ENCODE results near the gene LRMDA. TPM values are rescaled to one million over a fixed set of nuclear protein-coding genes. Genes with fewer than 3 reads are reported as not detected.

The LRMDA gene
- total and polyA plus RNA-seq, 2 donors (not counting 3 experiments of a cell fraction or from before 2014, with no cell fraction given): 9.7 to 18.0 TPM

DNA sequence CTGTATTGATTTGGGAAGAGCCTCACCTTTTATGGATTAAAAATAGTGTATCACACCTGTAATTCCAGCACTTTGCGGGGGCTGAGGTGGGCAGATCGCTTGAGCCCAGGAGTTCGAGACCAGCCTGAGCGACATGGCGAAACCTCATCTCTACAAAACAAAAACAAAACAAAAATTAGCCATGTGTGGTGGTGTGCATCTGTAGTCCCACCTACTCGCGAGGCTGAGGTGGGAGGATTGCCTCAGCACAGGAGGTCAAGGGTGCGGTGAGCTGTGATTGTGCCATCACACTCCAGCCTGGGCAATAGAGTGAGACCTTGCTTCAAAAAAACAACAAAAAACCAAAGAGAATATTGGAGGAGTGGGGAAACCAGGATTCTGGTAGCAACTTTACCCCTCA, 79.6 kb downstream of the LRMDA start:
- H3K9ac ChIP-seq (replicated peaks; ENCODE audit: extremely low read depth, insufficient read depth, low read length): no peak overlapping the region
- no peaks in the 10 kb centered on the region for H3K4me1 ChIP-seq (ENCODE audit: control insufficient read depth, extremely low read depth, insufficient read depth, low read length)
- no peak overlapping the region for H2AFZ ChIP-seq (ENCODE audit: low read depth, low read length)
- no peaks in the 10 kb centered on the region for H3K9me3 ChIP-seq (replicated peaks; ENCODE audit: control insufficient read depth, insufficient read depth, low read length)
- no peak overlapping the region for H3K4me2 ChIP-seq (ENCODE audit: insufficient read depth, low read length)
- ChIA-PET CTCF (no interaction called here), POLR2A (no interaction called here)
- no peak overlapping the region for H3K4me3 ChIP-seq (replicated peaks in 1 of 3; ENCODE audit: insufficient read depth in 1 of 3, low read depth in 1 of 3, low read length in 3 of 3)
- no peak overlapping the region for H3K27ac ChIP-seq (ENCODE audit: insufficient read depth, low read depth, low read length)
- dilution Hi-C loops (cut with MboI; ENCODE audit: extremely low pct_ligation_motif_present, low sequenced_read_pairs): no loop called here
- FAIRE-seq: no peak
- BruUV-seq (replicated peaks): no TSS peak
- peaks cover 0 to 2% of the 10 kb centered on the region in 2 experiments for H3K27me3 ChIP-seq (ENCODE audit: control insufficient read depth in 2 of 2, insufficient read depth in 2 of 2, low read length in 2 of 2)
- DNase-seq (ENCODE audit: low read depth, low spot score): no peak
- TF ChIP-seq EZH2 (IDR thresholded peaks at IDR 0.05; ENCODE audit: borderline replicate concordance, low read depth, low read length, severe bottlenecking) (no peak), POLR2A (IDR thresholded peaks at IDR 0.05; ENCODE audit: low read depth, low read length) (no peak), POLR2AphosphoS5 (IDR thresholded peaks at IDR 0.05; ENCODE audit: insufficient read depth, low read depth, low read length) (no peak), FOS (IDR thresholded peaks at IDR 0.05; ENCODE audit: borderline replicate concordance, insufficient read depth, low read length) (no peak), MYC (IDR thresholded peaks at IDR 0.05; ENCODE audit: low read depth, low read length) (no peak), JUN (IDR thresholded peaks at IDR 0.05; ENCODE audit: borderline replicate concordance, insufficient read depth, insufficient read length, low read depth) (no peak), GATA2 (IDR thresholded peaks at IDR 0.05; ENCODE audit: insufficient read depth, insufficient read length, low read depth, low read length) (no peak)
- TF ChIP-seq, protein P1, sequence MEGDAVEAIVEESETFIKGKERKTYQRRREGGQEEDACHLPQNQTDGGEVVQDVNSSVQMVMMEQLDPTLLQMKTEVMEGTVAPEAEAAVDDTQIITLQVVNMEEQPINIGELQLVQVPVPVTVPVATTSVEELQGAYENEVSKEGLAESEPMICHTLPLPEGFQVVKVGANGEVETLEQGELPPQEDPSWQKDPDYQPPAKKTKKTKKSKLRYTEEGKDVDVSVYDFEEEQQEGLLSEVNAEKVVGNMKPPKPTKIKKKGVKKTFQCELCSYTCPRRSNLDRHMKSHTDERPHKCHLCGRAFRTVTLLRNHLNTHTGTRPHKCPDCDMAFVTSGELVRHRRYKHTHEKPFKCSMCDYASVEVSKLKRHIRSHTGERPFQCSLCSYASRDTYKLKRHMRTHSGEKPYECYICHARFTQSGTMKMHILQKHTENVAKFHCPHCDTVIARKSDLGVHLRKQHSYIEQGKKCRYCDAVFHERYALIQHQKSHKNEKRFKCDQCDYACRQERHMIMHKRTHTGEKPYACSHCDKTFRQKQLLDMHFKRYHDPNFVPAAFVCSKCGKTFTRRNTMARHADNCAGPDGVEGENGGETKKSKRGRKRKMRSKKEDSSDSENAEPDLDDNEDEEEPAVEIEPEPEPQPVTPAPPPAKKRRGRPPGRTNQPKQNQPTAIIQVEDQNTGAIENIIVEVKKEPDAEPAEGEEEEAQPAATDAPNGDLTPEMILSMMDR (IDR thresholded peaks at IDR 0.05; ENCODE audit: extremely low read depth in 1 of 2, insufficient read depth in 1 of 2, low read depth in 1 of 2, low read length in 2 of 2): no peak
- TF ChIP-seq, protein P2, sequence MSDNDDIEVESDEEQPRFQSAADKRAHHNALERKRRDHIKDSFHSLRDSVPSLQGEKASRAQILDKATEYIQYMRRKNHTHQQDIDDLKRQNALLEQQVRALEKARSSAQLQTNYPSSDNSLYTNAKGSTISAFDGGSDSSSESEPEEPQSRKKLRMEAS (IDR thresholded peaks at IDR 0.05; ENCODE audit: insufficient read depth, insufficient read length): no peak
- intact Hi-C loops (cut with micrococcal nuclease): no loop called here
- H4K20me1 ChIP-seq (replicated peaks; ENCODE audit: control insufficient read depth, extremely low read depth, insufficient read depth, low read length): no peaks in the 10 kb centered on the region
- no peaks in the 10 kb centered on the region for H3K36me3 ChIP-seq (ENCODE audit: control insufficient read depth in 2 of 2, extremely low read depth in 1 of 2, insufficient read depth in 2 of 2, low read length in 2 of 2)
- no peaks in the 10 kb centered on the region for H3K79me2 ChIP-seq (ENCODE audit: control insufficient read depth, insufficient read depth, low read length)
- H3K9me1 ChIP-seq (replicated peaks; ENCODE audit: control insufficient read depth, extremely low read depth, insufficient read depth, low read length): no peaks in the 10 kb centered on the region
